ENCODE results near the gene FSIP2.

FSIP2 gene, protein sequence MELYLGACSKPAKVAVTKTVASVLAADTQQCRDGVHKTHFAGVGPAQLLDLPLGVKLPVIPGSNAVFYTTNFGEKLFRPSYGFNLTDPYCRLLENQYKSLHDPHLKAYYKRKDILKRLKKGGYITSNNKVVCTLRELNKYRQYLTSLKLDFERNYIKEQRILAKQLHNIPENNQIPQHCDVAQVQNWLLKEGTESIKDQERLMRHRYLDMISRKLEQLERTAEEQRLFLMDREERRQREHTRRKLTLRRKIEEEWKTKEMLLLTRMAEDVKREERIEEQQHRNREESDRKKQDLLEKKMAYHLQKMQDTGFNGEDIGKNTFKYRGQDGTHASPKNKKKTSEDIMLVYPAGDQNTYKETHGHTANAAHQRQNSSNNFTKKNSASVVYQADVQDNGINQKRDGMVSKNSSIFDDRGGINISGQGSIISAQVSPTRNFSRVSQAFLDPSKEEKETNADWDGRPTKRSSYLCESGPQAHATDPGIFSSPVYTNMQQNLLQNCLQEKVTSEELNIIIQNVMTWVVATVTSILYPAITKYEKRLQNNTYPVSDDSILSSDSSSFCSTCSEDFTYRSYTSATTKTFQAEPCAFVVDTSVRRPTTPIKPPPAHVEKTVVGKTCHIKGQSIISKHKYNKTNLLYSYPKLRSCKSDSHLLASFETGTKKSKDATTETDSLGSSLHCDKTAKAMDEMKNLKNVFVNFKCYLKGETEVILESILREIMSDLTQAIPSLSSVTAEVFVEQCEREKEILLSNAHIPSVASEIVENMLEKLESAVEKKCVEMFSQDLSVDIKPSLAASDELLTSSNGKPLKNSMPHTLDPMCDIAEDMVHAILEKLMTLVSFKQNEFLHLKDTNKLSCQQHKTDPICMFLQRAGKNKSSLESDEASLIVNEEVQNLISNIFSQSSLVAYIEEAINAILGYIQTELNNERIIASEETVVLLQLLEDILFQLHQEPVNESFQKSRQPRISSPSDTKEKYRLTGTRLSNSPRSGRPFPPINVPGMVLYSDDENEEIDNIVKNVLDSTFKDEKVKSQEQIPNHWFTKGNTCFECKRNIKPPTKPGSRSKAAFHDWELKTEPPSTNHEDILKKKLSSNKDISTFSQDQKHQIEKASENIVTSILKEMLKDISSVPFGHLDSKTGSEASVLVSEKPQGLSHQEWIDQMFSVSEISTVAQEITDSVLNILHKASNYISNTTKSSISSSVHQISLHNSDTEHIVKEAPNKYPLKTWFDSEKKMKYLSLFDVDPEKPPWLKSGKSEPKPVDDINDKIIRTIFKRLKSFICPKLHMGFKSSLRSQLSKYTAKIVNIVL (N-terminal part only)

DNA sequence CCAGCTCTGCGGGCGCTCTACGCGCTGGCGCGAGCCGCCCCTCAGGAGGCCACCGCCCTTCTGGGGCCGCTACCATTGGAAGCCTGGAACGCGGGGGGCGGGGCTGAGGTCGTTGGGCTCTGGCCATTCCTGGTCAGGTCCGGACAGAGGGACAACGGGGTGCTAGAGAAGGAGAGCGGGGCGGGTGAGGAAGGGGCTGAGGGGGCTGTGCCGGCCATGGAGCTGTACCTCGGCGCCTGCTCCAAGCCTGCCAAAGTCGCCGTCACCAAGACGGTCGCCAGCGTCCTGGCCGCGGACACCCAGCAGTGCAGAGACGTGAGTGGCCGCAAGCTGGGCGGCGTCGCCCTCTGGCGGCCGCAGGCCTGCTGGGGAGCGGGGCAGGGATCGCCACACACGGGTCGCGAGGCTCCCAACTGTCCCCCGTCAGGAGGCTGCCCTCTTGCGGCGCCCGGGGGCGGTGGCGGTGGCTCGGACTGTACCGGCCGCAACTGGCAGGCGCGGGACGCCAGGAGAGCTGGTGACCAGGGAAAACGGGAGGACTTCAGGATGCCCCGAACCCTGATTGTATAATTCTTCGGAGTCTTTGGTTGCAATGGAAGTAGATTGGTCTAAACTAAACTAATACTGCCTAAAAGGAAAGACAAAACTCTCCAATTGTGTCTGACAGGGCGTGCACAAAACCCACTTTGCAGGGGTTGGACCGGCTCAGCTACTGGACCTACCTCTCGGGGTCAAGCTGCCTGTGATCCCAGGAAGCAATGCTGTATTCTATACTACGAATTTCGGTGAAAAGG is at the start of gene FSIP2:
Gene FSIP2 (plus strand): TSS at position 126 of the 794 bp plus-strand sequence. CDS start 91 bp downstream, at position 217.
- no peak for DNase-seq

GRCh38 chr2:185689906-185690539 is 48.6 kb upstream of the FSIP2 start:
- no peak for DNase-seq

DNA sequence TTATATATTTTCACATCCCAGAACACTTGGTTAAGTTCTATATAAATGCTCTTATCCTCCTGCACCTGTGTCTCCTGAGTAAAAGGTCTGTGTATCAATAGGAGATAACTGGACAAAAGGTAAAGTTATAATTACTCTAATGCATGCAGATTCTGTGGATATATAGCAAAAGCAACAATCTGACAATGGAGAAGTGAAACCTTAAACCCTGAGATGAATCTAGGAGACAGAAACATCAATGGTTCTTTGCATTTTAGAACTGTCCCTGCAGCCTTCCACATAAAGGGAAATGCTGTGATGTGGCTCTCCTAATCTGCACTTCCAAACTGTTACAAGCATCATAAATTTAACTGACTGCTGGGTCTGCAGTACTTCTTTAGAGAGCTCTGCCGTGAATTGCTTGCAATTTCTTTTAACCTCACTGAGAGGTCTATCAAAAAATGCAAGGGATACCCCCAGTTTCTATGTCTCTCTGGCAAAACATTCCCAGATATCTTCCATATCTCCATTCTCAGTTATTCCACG is 42.8 kb upstream of the FSIP2 start:
- no peak for DNase-seq

DNA sequence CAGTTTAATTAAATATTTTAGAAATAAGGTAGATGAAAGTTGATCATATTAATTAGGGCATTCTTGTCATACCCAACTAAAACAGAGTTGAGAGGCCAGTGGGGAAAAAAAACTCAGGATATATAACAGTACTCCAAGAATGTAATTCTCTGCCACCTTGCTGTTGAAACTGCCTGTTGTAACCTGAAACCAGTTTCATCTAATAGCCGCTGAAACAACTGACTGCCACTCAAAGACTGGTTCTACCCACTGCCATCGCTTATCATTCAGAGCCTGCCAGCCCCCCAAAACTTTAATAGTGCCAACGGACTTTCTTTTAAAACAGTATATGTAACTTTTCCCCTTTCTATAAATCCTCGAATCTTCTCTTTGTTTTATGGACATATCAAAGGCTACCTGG is 37.7 kb upstream of the FSIP2 start:
- DNase-seq: no peak

GRCh38 chr2:185734658-185735057 is 3.9 kb upstream of the FSIP2 start:
- DNase-seq: no peak

- no peak for DNase-seq
Measured at GRCh38 chr2:185736210-185736609, 2.4 kb upstream of the FSIP2 start.

- DNase-seq: no peak
Measured at GRCh38 chr2:185745864-185746859, 7.6 kb downstream of the FSIP2 start.

DNA sequence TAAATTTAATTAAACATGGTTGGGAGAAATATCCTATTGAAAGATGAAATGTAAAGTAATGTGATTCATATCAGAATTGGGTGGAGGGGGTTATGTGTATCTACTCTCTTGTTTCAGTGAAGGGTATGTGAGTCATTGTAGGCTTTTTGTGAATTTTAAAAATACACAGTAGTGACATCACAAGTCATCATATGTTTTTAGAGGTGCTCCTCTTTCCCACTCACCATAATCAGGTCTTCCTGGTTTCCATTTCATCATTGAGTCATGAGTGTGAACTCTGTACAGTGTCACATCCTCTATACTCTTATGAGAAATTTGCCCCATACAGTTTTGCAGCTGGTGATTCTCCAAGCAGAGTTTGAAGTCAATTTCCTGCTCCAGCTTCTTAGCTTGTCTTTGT is 18.8 kb downstream of the FSIP2 start:
- no peak for DNase-seq

GRCh38 chr2:185771396-185771795 is 32.8 kb downstream of the FSIP2 start:
- DNase-seq: no peak

DNA sequence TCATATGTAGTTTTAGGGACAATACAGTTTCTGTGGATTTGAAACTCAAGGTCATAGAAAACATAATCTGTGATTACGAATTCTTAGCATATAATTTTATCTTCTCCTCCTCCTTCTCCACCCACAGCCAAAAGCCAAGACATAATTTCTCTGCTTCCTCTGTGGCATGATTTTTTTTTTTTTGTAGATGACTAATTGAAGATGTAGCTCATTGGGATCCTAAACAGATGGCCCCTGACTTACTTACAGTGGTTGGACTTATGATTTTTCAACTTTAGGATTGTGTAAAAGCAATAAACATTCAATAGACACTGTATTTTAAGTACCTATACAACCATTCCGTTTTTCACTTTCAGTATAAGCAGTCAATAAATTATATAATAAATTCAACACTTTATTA is 42.3 kb downstream of the FSIP2 start:
- DNase-seq: no peak

DNA sequence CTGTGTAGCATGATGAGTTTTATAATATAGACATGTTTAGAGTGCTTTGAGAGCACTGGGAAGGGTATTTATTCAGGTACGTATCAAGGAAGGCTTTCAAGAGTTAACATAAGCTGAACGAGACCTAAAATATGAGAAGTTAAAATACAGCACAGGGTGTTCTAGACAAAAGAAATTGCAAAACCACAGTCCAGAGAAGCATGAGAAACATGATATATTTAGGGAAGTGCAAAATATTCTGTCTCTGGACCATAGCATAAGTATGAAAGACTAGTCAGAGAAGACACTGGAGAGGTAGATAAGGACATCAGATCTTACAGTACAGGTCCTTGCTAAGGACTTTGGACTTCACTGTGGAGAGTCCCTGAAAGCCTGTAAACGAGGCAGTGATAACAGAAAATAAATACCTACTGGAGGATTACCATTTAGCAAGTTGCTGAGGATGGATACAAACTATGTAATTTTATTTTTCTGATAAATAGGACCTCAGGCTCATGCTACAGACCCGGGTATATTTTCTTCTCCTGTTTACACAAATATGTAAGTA is 43.7 kb downstream of the FSIP2 start:
- no peak for DNase-seq

DNA sequence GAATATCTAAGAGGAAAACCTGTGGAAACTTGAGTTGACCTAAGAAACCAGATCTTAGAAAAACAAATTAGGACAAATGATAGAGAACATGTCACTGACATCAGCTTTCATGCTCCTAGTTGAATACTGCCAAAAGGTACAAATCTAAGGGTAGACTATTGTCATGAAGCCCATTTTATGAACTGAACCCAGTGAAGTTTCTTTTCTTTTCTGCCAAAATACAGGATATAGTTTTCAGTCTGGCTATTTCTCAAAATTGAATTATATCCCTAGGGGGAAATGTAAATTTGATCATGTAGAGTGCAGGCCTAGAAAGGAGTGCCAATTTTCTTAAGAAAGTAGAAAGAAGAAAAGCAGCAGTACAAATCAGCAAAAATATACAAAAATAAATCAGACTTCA is 46.6 kb downstream of the FSIP2 start:
- DNase-seq: no peak

- no peak for DNase-seq
Measured at GRCh38 chr2:185785851-185786473, 47.4 kb downstream of the FSIP2 start.

DNA sequence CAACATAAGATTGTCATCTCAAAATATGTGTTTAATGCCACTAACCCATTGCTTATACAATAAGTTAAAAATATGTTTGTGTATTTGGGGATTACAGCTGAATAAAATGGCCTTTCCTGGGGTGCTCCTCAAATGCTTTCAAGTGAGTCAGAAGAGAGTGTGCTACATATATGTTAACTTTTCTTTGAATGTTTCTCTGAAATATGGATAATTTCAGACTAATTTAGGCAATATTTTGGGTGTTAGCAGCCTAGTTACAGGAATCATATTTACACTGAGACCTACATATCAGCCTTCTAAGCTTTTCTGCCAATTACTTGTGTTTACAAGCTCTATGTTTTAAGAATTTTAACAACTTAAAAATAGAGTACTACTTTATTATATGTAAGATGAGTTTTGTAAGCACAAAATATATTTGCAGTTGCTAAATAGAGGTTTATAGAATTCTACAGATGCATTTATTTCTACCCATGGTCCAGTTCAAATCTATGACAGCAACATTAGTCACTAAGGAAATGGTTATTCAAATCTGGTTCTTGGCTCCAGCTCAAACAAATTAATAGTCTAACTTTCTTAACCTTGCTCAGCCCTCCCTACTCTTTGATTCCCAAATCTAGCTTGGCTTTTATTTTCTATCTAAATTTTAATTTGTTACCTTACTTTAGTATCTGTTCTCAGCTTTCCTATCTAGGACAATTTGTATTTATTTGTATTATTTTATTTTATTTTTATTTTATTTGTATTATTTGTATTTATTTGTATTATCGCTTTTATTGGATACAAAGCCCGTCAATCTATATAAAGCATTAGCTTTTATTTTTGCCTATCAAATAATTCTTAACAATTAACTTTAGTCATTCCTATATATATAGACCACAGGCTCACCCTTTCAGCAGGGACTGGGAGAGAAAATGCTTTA is 48.9 kb downstream of the FSIP2 start:
- DNase-seq: no peak

DNA sequence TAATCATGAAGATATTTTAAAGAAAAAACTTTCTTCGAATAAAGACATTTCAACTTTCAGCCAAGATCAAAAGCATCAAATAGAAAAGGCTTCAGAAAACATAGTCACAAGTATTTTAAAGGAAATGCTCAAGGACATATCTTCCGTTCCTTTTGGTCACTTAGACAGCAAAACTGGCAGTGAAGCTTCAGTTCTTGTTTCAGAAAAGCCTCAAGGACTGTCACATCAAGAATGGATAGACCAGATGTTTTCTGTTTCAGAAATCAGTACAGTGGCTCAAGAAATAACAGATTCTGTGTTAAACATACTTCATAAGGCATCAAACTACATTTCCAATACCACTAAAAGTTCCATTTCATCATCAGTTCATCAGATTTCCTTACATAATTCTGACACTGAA is 51.8 kb downstream of the FSIP2 start:
- DNase-seq: no peak

GRCh38 chr2:185793532-185794345 is 55.1 kb downstream of the FSIP2 start:
- DNase-seq: no peak

- DNase-seq: no peak
Measured at GRCh38 chr2:185796758-185797157, 58.2 kb downstream of the FSIP2 start.
